HL-60 (cell line): ENCODE measurements around the gene CNTF.

Experiments used
- TF ChIP-seq, protein P1 (sequence below): IDR thresholded peaks from one replicate; pipeline ENCODE4 v1.5.1; 2011; ENCODE audit warnings: low read length, control low read depth, inconsistent platforms; ENCODE audit not compliant: insufficient read depth
- TF ChIP-seq, protein P2 (sequence below): IDR thresholded peaks from 2 replicates; pipeline ENCODE4 v1.6.1; 2012; ENCODE audit warnings: low read depth; ENCODE audit not compliant: insufficient replicate concordance

DNA sequence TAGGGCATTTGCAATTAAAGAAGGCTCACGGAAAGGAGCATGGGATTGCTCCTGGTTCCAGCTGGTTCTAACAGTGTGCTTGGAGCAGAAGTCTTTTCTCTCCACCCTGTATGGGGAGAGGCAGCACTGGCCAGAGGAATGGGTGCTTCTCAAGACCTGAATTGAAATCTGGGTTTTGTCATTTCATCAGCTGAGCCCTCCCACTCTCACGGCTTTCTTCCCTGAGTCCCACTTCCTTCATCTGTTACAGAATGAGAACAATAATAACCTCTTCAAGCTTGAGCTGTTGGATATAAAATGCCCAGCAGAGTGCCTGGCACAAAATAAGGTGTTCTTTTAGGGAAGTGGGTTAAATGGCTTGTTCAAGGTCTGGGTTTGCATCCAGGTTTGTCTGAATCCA lies 17.2 kb downstream of the CNTF start:
- TF ChIP-seq, protein P1, sequence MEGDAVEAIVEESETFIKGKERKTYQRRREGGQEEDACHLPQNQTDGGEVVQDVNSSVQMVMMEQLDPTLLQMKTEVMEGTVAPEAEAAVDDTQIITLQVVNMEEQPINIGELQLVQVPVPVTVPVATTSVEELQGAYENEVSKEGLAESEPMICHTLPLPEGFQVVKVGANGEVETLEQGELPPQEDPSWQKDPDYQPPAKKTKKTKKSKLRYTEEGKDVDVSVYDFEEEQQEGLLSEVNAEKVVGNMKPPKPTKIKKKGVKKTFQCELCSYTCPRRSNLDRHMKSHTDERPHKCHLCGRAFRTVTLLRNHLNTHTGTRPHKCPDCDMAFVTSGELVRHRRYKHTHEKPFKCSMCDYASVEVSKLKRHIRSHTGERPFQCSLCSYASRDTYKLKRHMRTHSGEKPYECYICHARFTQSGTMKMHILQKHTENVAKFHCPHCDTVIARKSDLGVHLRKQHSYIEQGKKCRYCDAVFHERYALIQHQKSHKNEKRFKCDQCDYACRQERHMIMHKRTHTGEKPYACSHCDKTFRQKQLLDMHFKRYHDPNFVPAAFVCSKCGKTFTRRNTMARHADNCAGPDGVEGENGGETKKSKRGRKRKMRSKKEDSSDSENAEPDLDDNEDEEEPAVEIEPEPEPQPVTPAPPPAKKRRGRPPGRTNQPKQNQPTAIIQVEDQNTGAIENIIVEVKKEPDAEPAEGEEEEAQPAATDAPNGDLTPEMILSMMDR, result no peak
- TF ChIP-seq, protein P2, sequence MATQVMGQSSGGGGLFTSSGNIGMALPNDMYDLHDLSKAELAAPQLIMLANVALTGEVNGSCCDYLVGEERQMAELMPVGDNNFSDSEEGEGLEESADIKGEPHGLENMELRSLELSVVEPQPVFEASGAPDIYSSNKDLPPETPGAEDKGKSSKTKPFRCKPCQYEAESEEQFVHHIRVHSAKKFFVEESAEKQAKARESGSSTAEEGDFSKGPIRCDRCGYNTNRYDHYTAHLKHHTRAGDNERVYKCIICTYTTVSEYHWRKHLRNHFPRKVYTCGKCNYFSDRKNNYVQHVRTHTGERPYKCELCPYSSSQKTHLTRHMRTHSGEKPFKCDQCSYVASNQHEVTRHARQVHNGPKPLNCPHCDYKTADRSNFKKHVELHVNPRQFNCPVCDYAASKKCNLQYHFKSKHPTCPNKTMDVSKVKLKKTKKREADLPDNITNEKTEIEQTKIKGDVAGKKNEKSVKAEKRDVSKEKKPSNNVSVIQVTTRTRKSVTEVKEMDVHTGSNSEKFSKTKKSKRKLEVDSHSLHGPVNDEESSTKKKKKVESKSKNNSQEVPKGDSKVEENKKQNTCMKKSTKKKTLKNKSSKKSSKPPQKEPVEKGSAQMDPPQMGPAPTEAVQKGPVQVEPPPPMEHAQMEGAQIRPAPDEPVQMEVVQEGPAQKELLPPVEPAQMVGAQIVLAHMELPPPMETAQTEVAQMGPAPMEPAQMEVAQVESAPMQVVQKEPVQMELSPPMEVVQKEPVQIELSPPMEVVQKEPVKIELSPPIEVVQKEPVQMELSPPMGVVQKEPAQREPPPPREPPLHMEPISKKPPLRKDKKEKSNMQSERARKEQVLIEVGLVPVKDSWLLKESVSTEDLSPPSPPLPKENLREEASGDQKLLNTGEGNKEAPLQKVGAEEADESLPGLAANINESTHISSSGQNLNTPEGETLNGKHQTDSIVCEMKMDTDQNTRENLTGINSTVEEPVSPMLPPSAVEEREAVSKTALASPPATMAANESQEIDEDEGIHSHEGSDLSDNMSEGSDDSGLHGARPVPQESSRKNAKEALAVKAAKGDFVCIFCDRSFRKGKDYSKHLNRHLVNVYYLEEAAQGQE, result no peak
